ENCODE data around the gene TMEM238.
A peak's percentile ranks its signal among the peaks of the same experiment; 100 is the strongest.

Gene TMEM238

GRCh38 chr19:55390461-55390880 lies 6.4 kb upstream of the TMEM238 start:
- in situ Hi-C loops (cut with HindIII; ENCODE audit: low sequenced_read_pairs): loop anchor here (5.0 kb wide), 1 partner anchor 38 kb away; the partner anchor contains the start of gene COX6B2
- TF ChIP-seq CTCF (IDR thresholded peaks at IDR 0.05; ENCODE audit: low read depth, low read length, missing control alignments): no peak
- H3K4me3 ChIP-seq (ENCODE audit: low read depth, low read length): no peak overlapping the region
- no peak for DNase-seq (ENCODE audit: low read depth)

- H3K4me3 ChIP-seq (ENCODE audit: low read depth, low read length): no peak overlapping the region
- DNase-seq (ENCODE audit: low read depth): no peak
- in situ Hi-C loops (cut with HindIII; ENCODE audit: low sequenced_read_pairs): loop anchor here (5.0 kb wide), 2 partner anchors 37 to 212 kb away; partner anchors contain the start of gene COX6B2
- TF ChIP-seq CTCF (IDR thresholded peaks at IDR 0.05; ENCODE audit: low read depth, low read length, missing control alignments): no peak
Measured at GRCh38 chr19:55389386-55390317, 5.6 kb upstream of the TMEM238 start.

GRCh38 chr19:55387736-55388497 lies 3.8 kb upstream of the TMEM238 start:
- TF ChIP-seq CTCF (IDR thresholded peaks at IDR 0.05; ENCODE audit: low read depth, low read length, missing control alignments): no peak
- no peak for DNase-seq (ENCODE audit: low read depth)
- H3K4me3 ChIP-seq (ENCODE audit: low read depth, low read length): peak overlapping the region; percentile 97
- in situ Hi-C loops (cut with HindIII; ENCODE audit: low sequenced_read_pairs): loop anchor here (5.0 kb wide), 1 partner anchor 211 kb away; no protein-coding TSS in a partner anchor

- in situ Hi-C loops (cut with HindIII; ENCODE audit: low sequenced_read_pairs): loop anchor here (5.0 kb wide), 1 partner anchor 209 kb away; no protein-coding TSS in a partner anchor
- no peak for TF ChIP-seq CTCF (IDR thresholded peaks at IDR 0.05; ENCODE audit: low read depth, low read length, missing control alignments)
- no peak for DNase-seq (ENCODE audit: low read depth)
- H3K4me3 ChIP-seq (ENCODE audit: low read depth, low read length): peak overlapping the region; percentile 97
Measured at GRCh38 chr19:55386493-55386971, 2.4 kb upstream of the TMEM238 start.

- in situ Hi-C loops (cut with HindIII; ENCODE audit: low sequenced_read_pairs): loop anchor here (5.0 kb wide), 1 partner anchor 209 kb away; no protein-coding TSS in a partner anchor
Measured at GRCh38 chr19:55385724-55386492, 1.8 kb upstream of the TMEM238 start, which contains the start of gene RPL28. Gene RPL28 (plus strand): TSS chr19:55385932. CDS start chr19:55386358, 426 bp downstream.

More at GRCh38 chr19:55385724-55386492, 1.8 kb upstream of the TMEM238 start, which contains the start of gene RPL28:
- H3K4me3 ChIP-seq (ENCODE audit: low read depth, low read length): peak within 1 kb of the TSS; percentile 97
- peak; percentile 97 for DNase-seq (ENCODE audit: low read depth)
- no peak for TF ChIP-seq CTCF (IDR thresholded peaks at IDR 0.05; ENCODE audit: low read depth, low read length, missing control alignments)
